ENCODE measurements around the gene C2CD2. TPM values are rescaled to one million over a fixed set of nuclear protein-coding genes. Genes with fewer than 3 reads are reported as not detected.

C2CD2 gene
- total RNA-seq, 1 donor from 2014 or later: 45.0 TPM

DNA sequence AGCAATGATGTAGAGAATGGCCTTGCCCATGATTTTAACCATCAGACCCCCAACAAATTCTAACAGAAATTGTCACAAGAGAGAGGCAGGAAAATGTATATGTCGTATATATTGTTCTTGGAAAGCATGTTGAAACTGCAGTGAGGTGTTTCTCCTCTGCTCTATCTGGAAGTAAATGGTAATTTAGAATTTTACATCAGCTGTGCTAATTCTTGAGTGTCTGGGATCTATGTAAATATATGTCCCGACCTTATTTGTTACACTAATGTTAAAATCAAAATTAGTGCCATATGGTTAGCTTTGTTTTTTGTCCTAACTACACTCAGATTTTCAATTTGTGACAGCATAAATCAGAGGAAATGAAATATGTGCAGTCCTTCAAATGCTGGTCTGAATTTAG is 35.9 kb upstream of the C2CD2 start:
- TF ChIP-seq CTCF (IDR thresholded peaks at IDR 0.05): no peak
- DNase-seq (ENCODE audit: low spot score in 2 of 2): no peak
- intact Hi-C loops (cut with DNase I): no loop called here
- Histone ChIP-seq H3K4me3 (no peak overlapping the region), H3K36me3 (peaks cover 23 to 29% of the 10 kb centered on the region in 2 donors), H3K9me3 (no peaks in the 10 kb centered on the region), H3K4me1 (peaks cover 0 to 8% of the 10 kb centered on the region in 2 donors), H3K27ac (no peak overlapping the region), H3K27me3 (no peaks in the 10 kb centered on the region)

DNA sequence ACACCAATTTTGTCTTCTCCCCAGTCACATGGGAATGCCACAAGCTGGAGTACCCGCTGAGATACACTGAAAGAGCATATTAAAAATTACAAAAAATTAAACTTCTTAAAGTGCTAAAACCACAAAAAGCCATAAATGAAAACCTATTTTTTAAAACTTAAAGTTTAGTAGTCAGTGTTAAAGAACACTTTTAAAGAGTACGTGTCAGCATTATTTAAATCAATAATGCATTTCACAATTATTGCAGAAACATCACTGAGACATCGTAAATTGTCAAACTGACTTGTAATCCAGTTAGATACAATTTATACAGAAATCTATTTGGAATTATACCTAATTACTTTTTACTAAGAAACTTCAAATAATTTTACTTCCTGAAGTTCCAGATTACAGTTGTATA is 33.5 kb upstream of the C2CD2 start:
- H3K36me3 ChIP-seq: peaks cover 15 to 17% of the 10 kb centered on the region in 2 donors
- H3K9me3 ChIP-seq: no peaks in the 10 kb centered on the region
- no peak for TF ChIP-seq CTCF (IDR thresholded peaks at IDR 0.05)
- no peak overlapping the region for H3K27ac ChIP-seq
- intact Hi-C loops (cut with DNase I): no loop called here
- no peaks in the 10 kb centered on the region for H3K27me3 ChIP-seq
- H3K4me3 ChIP-seq: no peak overlapping the region
- H3K4me1 ChIP-seq: no peaks in the 10 kb centered on the region
- no peak for DNase-seq (ENCODE audit: low spot score in 2 of 2)

DNA sequence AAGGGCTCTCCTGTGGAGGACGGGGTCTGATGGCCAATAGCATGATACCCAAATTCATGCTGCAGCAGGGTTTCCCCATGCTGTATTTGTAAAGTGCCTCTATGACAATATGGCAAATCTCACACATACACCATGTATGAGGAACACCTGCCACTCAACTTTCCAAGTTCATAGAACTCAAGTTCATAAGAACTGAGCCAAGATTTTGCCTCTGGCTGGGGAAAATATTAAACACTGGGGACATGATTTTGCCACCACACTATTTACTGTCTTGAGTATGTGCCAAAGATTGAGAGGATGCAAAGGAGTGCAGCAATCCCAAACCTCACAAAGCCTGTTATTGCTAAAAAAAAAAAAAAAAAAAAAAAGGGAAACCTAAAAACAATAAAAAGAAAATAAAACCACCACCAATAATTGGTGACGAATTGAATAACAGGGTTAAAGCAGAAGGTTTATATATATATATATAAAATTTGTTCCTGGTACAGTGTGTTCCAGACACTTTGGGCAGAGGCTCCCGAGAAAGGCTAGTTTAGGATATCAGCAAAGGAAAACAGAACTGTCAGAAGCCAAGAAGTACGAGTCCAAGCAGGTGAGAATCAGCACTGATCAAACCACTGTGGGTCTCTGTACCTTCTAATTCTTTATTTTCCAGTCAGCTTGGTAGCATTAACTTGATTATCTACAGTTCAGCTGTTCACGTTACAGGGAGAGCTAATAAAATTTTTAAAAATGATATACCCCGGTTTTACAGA is 32.0 kb upstream of the C2CD2 start:
- Histone ChIP-seq H3K4me3 (no peak overlapping the region), H3K27me3 (no peaks in the 10 kb centered on the region), H3K4me1 (no peaks in the 10 kb centered on the region), H3K36me3 (peaks cover 2% of the 10 kb centered on the region in 2 donors), H3K9me3 (no peaks in the 10 kb centered on the region), H3K27ac (no peak overlapping the region)
- no peak for TF ChIP-seq CTCF (IDR thresholded peaks at IDR 0.05)
- DNase-seq (ENCODE audit: low spot score in 2 of 2): no peak
- intact Hi-C loops (cut with DNase I): no loop called here

DNA sequence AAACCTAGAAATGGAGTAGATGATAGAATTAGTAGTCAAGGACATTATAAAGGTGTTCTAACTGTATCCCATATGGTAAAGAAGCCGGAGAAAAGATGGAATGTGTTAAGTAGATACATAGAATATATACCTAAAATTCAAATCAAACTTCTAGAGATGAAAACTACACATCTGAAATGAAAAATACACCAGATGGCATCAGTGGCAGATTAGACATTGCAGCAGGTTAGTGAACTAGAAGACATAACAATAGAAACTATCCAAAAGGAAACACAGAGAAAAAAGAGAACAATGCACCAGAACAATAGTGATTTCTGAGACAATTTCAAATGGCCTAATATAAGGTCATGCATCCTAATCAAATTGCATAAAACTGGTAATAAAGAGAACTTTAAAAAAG is 29.4 kb upstream of the C2CD2 start:
- Histone ChIP-seq H3K27ac (no peak overlapping the region), H3K9me3 (no peaks in the 10 kb centered on the region), H3K36me3 (no peaks in the 10 kb centered on the region), H3K27me3 (no peaks in the 10 kb centered on the region), H3K4me1 (no peaks in the 10 kb centered on the region), H3K4me3 (no peak overlapping the region)
- no peak for TF ChIP-seq CTCF (IDR thresholded peaks at IDR 0.05)
- intact Hi-C loops (cut with DNase I): no loop called here
- no peak for DNase-seq (ENCODE audit: low spot score in 2 of 2)

GRCh38 chr21:41980561-41980960 is 26.7 kb upstream of the C2CD2 start:
- TF ChIP-seq CTCF (IDR thresholded peaks at IDR 0.05): no peak
- Histone ChIP-seq H3K4me3 (no peak overlapping the region), H3K36me3 (no peaks in the 10 kb centered on the region), H3K9me3 (no peaks in the 10 kb centered on the region), H3K27ac (no peak overlapping the region), H3K4me1 (no peaks in the 10 kb centered on the region), H3K27me3 (no peaks in the 10 kb centered on the region)
- no peak for DNase-seq (ENCODE audit: low spot score in 2 of 2)
- intact Hi-C loops (cut with DNase I): no loop called here

Measured in ascending aorta (tissue), 2 donors.